Stimulated activated CD4-positive, alpha-beta T cell treated with anti-CD3 and anti-CD28 coated beads, Interleukin-12 subunit alpha, Interleukin-12 subunit beta, amount 100 ng/mL, for 4 hours (primary cell): ENCODE measurements around the gene SIK2.

ENCODE experiments used
- DNase-seq: peaks from one replicate; pipeline ENCODE4 v3.0.0-alpha.2; 2020

The SIK2 gene

GRCh38 chr11:111582881-111583280 is 19.4 kb upstream of the SIK2 start:
- no peak for DNase-seq

- DNase-seq, result no peak
Measured at GRCh38 chr11:111585371-111585770, 16.9 kb upstream of the SIK2 start.

DNA sequence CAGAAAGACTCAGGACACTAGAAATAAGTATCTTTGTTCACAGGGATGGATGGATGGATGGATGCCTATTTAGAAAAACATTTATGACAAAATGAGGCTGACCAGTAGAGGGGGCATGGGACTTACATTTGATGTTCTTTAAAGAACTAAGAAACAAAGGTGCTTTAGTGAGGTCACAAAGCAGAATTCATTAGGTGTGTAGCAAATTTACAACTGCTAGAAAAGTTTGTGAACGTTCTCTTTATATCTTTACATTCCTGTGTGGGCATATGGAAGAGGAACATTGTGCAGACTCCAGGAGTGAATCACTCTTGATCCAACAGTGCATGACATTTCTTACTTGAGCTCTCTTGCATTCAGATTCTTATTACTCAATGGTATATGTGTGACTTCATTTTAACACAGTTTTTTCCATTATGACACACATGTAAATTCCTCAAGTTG is 15.8 kb upstream of the SIK2 start:
- no peak for DNase-seq

GRCh38 chr11:111589114-111589513 is 13.1 kb upstream of the SIK2 start:
- DNase-seq, result no peak

GRCh38 chr11:111589886-111590499 is 12.3 kb upstream of the SIK2 start:
- DNase-seq, result no peak

DNA sequence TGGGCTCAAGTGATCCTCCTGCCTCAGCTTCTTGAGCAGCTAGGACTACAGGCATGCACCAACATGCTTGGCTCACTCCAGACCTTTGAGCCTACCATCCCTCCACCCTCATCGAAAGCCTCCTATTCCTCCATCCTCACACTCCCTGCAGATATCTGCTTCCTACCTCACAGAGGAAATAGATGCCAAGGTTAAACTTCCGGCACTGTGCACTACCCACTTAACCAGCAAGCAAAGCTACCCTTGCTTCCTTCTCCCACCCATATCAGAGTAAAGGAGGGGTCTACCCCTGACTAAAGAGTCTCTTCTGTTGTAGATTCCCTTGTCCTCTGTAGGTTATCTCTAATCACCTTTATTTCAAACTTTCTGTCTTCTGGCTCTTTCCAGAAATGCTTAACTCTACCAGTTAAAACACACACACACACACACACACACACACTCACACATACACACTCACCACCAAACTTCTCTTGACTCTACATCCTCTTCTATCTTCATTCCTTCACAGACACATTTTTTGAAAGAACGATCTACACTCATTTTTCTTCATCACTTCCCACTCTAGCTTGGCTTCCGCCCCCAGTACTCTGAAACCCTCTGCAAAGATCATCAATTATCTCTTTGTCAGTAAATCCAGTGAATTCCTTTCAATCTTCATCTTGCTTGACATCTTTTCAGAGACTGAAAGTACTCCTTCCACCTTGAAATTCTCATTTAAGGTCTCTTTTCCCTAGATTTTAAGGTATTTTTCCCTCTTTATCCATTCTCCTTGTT is 10.9 kb upstream of the SIK2 start:
- DNase-seq, result no peak

DNA sequence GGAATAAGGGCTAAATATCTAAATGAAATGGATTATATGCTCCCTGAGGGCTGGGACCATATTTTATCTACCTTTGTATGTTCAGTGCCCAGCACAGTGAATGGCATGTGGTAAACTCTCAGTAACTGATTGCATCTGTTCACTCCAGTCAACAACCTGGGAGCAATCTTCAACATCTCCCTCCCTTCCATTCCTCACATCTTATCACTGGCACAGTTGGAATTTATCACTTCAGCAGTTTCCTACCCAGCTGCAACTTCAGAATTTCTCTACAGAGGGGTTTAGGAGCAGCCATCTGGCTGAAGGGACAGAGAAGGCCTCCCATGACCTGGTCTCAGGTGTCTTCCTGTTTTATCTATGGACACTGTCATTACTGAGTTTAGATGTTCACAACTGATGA is 9.8 kb upstream of the SIK2 start:
- DNase-seq, result no peak

DNA sequence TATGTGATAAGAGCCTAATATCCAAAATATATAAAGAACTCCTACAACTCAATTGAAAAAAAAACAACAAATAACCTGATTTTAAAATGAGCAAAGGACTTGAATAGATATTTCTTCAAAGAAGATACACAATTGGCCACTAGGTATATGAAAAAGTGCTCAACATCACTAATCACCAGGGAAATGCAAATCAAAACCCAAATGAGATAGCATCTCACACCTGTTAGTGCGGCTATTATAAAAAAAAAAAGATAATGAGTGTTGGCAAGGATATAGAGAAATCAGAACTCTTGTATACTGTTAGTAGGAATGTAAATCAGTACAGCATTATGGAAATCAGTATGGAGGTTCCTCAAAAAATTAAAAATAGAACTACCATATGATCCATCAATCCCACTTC is 5.9 kb upstream of the SIK2 start:
- DNase-seq, result no peak

GRCh38 chr11:111598148-111598547 is 4.1 kb upstream of the SIK2 start:
- DNase-seq, result no peak

- DNase-seq, result no peak
Measured at GRCh38 chr11:111598559-111598958, 3.7 kb upstream of the SIK2 start.

GRCh38 chr11:111601636-111601978 is 642 bp upstream of the SIK2 start:
- DNase-seq, result no peak

- DNase-seq, result no peak
Measured at GRCh38 chr11:111602865-111603610, 789 bp downstream of the SIK2 start.

- no peak for DNase-seq
Measured at GRCh38 chr11:111603611-111604130, 1.4 kb downstream of the SIK2 start.

- no peak for DNase-seq
Measured at GRCh38 chr11:111604392-111605009, 2.3 kb downstream of the SIK2 start.

GRCh38 chr11:111605681-111606080 is 3.4 kb downstream of the SIK2 start:
- DNase-seq, result no peak

DNA sequence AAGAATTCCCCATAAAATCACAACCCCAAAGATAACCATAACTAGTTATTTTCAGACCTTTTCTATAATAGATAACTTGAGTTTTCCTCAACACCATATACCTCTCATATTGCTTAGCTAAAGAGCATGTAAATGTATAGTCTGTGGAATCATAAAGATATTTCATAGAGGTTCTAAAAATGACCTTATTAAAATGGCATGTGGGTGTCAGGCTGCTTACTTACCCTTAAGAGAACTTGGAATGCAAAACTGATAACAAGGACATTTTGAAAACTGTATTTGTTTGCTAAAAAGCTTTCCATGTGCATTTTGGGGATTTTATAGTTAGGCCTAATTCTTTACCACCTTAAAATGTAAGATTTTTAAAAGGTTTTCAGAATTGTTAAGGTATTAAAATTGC is 4.7 kb downstream of the SIK2 start:
- DNase-seq, result no peak

DNA sequence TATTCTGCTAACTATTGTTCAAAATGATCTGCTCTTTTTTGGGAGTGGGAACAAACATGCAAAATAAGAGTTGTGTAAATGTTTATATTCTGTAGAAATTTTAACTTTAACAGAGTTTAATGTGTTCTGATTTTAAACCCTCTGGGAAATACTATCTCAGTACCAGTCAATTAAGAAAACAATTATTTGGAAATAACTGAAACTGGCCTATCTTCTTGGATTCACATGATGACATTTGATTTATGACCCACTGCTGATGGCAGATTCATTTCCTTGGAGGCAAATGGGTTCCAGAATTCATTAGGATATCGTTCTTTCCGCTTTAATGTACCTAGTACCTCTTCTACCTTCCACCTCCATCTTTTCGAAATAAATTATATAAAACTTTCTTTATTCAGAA is 5.5 kb downstream of the SIK2 start:
- no peak for DNase-seq

- no peak for DNase-seq
Measured at GRCh38 chr11:111612224-111612623, 10.0 kb downstream of the SIK2 start.

DNA sequence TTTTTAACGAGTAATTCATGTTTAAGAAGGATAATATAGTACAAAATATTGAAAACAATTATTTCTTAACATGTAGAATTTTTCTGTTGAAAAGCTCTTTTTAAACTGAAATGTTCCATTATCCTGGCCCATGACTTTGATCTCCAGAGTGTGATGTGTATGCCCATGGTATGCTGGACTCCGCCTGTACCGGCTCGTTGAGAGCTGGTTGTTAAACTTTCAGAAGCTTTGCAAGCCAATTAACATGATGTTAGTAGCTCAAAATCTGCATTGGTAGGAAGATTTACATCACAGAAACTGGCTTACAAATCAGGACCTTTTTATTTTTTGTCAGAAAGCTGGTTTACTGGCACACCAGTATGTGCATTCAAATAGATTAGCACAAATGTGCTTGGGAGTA is 15.0 kb downstream of the SIK2 start:
- no peak for DNase-seq

GRCh38 chr11:111620518-111620917 is 18.3 kb downstream of the SIK2 start:
- DNase-seq, result no peak

- no peak for DNase-seq
Measured at GRCh38 chr11:111623527-111624030, 21.3 kb downstream of the SIK2 start.

DNA sequence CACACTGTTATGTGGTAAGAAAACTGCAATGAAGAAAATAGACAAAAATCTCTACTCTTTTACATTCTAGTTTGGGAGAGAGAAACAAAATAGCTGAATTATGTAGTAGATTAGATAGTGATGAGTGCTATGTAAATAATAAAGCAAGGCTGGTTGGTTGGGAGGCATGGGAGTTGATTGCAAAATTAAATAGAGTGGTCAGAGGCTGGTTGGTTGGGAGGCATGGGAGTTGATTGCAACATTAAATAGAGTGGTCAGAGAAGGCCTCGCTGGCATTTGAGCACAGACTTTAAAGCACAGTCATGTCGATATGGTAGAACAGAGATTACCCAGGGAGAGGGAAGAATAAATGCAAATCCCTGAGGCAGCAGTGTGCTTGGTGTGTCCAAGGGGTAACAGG is 22.4 kb downstream of the SIK2 start:
- no peak for DNase-seq

DNA sequence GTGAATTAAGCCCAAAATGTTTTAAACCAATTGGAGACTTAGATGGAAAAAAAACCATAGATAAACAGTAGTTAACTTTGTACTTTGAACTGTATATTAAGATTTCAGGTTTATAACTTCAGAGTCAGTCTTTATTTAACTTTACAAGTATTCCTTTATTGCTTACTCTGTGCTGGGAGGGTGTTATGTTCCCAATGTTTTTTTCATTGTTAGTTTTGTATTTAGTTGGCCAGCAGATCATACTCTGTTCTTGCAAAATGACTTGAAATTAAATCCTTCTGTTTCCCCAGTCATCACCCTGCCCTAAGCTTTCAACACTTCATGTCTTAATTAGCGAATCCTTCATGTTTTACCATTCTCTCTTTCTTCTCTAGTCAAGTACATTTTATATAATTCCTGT is 25.3 kb downstream of the SIK2 start:
- no peak for DNase-seq
